Measurements from ENCODE around the gene CAMK2G.

DNA sequence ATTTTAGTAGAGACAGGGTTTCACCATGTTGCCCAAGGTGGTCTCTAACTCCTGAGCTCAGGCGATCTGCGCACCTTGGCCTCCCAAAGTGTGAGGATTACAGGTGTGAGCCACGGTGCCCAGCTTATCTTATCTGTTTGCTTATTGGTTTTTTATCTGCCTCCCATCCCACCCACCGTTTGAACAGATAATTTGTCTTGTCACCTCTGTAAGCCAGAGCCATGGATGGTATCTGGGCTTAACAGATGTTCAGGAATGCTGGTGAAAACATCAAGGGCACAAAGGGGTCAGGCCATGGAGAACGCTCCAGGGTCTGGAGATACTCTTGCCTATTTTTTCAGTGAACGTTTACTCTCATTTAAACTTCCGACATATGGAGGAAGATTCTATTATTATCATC, 51.0 kb downstream of the CAMK2G start:
- TF ChIP-seq TAF1 (IDR thresholded peaks at IDR 0.05; ENCODE audit: borderline replicate concordance, insufficient read depth, low read length): no peak
- no peak for TF ChIP-seq POLR2AphosphoS5 (IDR thresholded peaks at IDR 0.05; ENCODE audit: low read depth, low read length)
